Neural cell (in vitro differentiated cells): ENCODE measurements around the gene CRYBB3. TPM values are rescaled to one million over a fixed set of nuclear protein-coding genes. Genes with fewer than 3 reads are reported as not detected.

Experiments
- H2AFZ ChIP-seq: fragments of 200-600, 300-800 bp; sonication (generic), shearing (Covaris generic); 2 replicates; pipeline ENCODE4 v1.6.0; 2014; ENCODE audit warnings: low read depth, mild to moderate bottlenecking, antibody characterized with exemption, low read length, moderate library complexity
- H3F3A ChIP-seq: fragments of 200-600 bp; shearing (Covaris generic); 2 replicates; pipeline ENCODE4 v1.6.1; 2016; ENCODE audit warnings: mild to moderate bottlenecking, moderate library complexity, mixed read lengths, antibody characterized with exemption, low read length; ENCODE audit not compliant: insufficient read depth, poor library complexity, severe bottlenecking
- H3K27ac ChIP-seq: fragments of 200-600, 300-800 bp; sonication (generic), shearing (Covaris generic); 2 replicates; pipeline ENCODE4 v1.5.1; 2014; ENCODE audit warnings: mild to moderate bottlenecking, low read length, moderate library complexity
- H3K27me3 ChIP-seq: fragments of 300-800, 200-600 bp; sonication (generic), shearing (Covaris generic); 2 replicates; pipeline ENCODE4 v1.6.0; 2014; ENCODE audit warnings: mild to moderate bottlenecking, low read depth, low read length, moderate library complexity; ENCODE audit not compliant: insufficient read depth
- H3K36me3 ChIP-seq: fragments of 300-800, 200-600 bp; sonication (generic), shearing (Covaris generic); 2 replicates; pipeline ENCODE4 v1.5.1; 2014; ENCODE audit warnings: mild to moderate bottlenecking, antibody characterized with exemption, low read length, moderate library complexity; ENCODE audit not compliant: insufficient read depth
- H3K4me2 ChIP-seq: fragments of 300-800, 200-600 bp; sonication (generic), shearing (Covaris generic); 2 replicates; pipeline ENCODE4 v1.6.0; 2014; ENCODE audit warnings: mild to moderate bottlenecking, low read length
- H3K4me3 ChIP-seq: fragments of 300-800, 200-600 bp; sonication (generic), shearing (Covaris generic); 2 replicates; pipeline ENCODE4 v1.5.1; 2014; ENCODE audit warnings: mild to moderate bottlenecking, low read length, moderate library complexity
- H3K79me2 ChIP-seq: fragments of 200-600 bp; shearing (Covaris generic); replicated peaks from 2 replicates; pipeline ENCODE4 v1.6.0; 2014; ENCODE audit warnings: mild to moderate bottlenecking, low read length, moderate library complexity; ENCODE audit not compliant: insufficient read depth
- H3K9ac ChIP-seq: fragments of 300-800, 200-600 bp; sonication (generic), shearing (Covaris generic); 2 replicates; pipeline ENCODE4 v1.6.1; 2016; ENCODE audit warnings: mild to moderate bottlenecking, low read length, mixed read lengths
- H3K9me2 ChIP-seq: fragments of 200-600 bp; shearing (Covaris generic); 2 replicates; pipeline ENCODE4 v1.6.1; 2016; ENCODE audit warnings: mild to moderate bottlenecking, low read length, mixed read lengths; ENCODE audit not compliant: insufficient read depth
- H3K9me3 ChIP-seq: fragments of 200-600, 300-800 bp; sonication (generic), shearing (Covaris generic); 2 replicates; pipeline ENCODE4 v1.6.1; 2016; ENCODE audit warnings: mild to moderate bottlenecking, mixed run types, low read length, moderate library complexity, mixed read lengths
- H4K20me1 ChIP-seq: fragments of 200-600 bp; shearing (Covaris generic); 2 replicates; pipeline ENCODE4 v1.6.1; 2016; ENCODE audit warnings: mild to moderate bottlenecking, mixed run types; ENCODE audit not compliant: insufficient read depth
- EP300 ChIP-seq: fragments of 450-650 bp; conservative IDR thresholded peaks from 2 replicates; pipeline ENCODE4 v1.6.1; 2014; ENCODE audit warnings: antibody characterized with exemption, mild to moderate bottlenecking, moderate library complexity; ENCODE audit not compliant: poor library complexity, severe bottlenecking
- EZH2 ChIP-seq: fragments of 200-600, 300-800 bp; shearing (Covaris generic), sonication (generic); IDR thresholded peaks from 2 replicates; pipeline ENCODE4 v1.6.1; 2014; ENCODE audit warnings: antibody characterized with exemption, low read length, borderline replicate concordance, mild to moderate bottlenecking; ENCODE audit not compliant: insufficient read depth, poor library complexity, severe bottlenecking
- MXI1 ChIP-seq: fragments of 450-650 bp; conservative IDR thresholded peaks from 2 replicates; pipeline ENCODE4 v1.6.1; 2014; ENCODE audit warnings: antibody characterized with exemption, mild to moderate bottlenecking; ENCODE audit not compliant: poor library complexity, severe bottlenecking
- POLR2AphosphoS5 ChIP-seq: IDR thresholded peaks from 2 replicates; pipeline ENCODE4 v1.6.1; 2012
- RAD21 ChIP-seq: fragments of 450-650 bp; conservative IDR thresholded peaks from 2 replicates; pipeline ENCODE4 v1.6.1; 2014; ENCODE audit warnings: antibody characterized with exemption, mild to moderate bottlenecking, moderate library complexity
- SMC3 ChIP-seq: fragments of 450-650 bp; conservative IDR thresholded peaks from 2 replicates; pipeline ENCODE4 v1.6.1; 2014; ENCODE audit warnings: antibody characterized with exemption, mild to moderate bottlenecking, moderate library complexity; ENCODE audit not compliant: poor library complexity
- TAF1 ChIP-seq: IDR thresholded peaks from 2 replicates; pipeline ENCODE4 v1.6.1; 2012; ENCODE audit warnings: low read depth
- polyA plus RNA-seq: library from polyadenylated mRNA; depleted of rRNA; stranded (reverse); fragments of >200 nt; gene quantifications from 2 replicates; pipeline ENCODE4 v1.2.3, GENCODE V29; 2014
- TF ChIP-seq, protein P1 (sequence below): IDR thresholded peaks from 2 replicates; pipeline ENCODE4 v1.6.1; 2012; ENCODE audit warnings: borderline replicate concordance
- TF ChIP-seq, protein P2 (sequence below): fragments of 450-650 bp; IDR thresholded peaks from 2 replicates; pipeline ENCODE4 v1.5.1; 2014; ENCODE audit warnings: antibody characterized with exemption, mild to moderate bottlenecking, moderate library complexity; ENCODE audit not compliant: poor library complexity, severe bottlenecking

Gene CRYBB3
- polyA plus RNA-seq, 1 donor from 2014 or later = not detected

DNA sequence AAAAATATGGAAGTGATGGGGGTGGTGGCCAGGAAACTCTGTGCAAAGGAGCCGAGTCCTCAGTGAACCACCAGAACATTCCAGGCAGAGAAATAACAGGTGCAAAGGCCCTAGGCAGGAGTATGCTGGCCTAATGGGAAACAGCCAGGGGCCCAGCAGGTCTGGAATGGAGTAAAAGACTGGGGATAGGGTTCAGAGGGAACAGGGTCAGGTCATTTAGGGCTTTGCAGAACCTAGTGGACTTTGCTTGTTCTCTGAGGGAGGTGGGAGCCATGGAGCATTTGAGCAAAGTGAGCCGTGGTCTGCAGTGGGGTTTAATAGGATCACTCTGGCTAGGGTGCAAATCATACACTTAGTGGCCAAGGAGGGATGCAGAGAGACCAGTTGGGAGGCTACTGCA, 8.7 kb downstream of the CRYBB3 start:
- no peaks in the 10 kb centered on the region for H3K27me3 ChIP-seq
- no peak overlapping the region for H3K27ac ChIP-seq
- H3F3A ChIP-seq = no peaks in the 10 kb centered on the region
- no peaks in the 10 kb centered on the region for H3K9me2 ChIP-seq
- H3K4me3 ChIP-seq = no peak overlapping the region
- H3K9me3 ChIP-seq = no peaks in the 10 kb centered on the region
- no peaks in the 10 kb centered on the region for H3K79me2 ChIP-seq
- H3K9ac ChIP-seq = no peak overlapping the region
- no peaks in the 10 kb centered on the region for H4K20me1 ChIP-seq
- no peak overlapping the region for H2AFZ ChIP-seq
- no peak for TF ChIP-seq MXI1
- TF ChIP-seq, protein P1, sequence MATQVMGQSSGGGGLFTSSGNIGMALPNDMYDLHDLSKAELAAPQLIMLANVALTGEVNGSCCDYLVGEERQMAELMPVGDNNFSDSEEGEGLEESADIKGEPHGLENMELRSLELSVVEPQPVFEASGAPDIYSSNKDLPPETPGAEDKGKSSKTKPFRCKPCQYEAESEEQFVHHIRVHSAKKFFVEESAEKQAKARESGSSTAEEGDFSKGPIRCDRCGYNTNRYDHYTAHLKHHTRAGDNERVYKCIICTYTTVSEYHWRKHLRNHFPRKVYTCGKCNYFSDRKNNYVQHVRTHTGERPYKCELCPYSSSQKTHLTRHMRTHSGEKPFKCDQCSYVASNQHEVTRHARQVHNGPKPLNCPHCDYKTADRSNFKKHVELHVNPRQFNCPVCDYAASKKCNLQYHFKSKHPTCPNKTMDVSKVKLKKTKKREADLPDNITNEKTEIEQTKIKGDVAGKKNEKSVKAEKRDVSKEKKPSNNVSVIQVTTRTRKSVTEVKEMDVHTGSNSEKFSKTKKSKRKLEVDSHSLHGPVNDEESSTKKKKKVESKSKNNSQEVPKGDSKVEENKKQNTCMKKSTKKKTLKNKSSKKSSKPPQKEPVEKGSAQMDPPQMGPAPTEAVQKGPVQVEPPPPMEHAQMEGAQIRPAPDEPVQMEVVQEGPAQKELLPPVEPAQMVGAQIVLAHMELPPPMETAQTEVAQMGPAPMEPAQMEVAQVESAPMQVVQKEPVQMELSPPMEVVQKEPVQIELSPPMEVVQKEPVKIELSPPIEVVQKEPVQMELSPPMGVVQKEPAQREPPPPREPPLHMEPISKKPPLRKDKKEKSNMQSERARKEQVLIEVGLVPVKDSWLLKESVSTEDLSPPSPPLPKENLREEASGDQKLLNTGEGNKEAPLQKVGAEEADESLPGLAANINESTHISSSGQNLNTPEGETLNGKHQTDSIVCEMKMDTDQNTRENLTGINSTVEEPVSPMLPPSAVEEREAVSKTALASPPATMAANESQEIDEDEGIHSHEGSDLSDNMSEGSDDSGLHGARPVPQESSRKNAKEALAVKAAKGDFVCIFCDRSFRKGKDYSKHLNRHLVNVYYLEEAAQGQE = no peak
- no peak overlapping the region for H3K4me2 ChIP-seq
- H3K36me3 ChIP-seq = no peaks in the 10 kb centered on the region

DNA sequence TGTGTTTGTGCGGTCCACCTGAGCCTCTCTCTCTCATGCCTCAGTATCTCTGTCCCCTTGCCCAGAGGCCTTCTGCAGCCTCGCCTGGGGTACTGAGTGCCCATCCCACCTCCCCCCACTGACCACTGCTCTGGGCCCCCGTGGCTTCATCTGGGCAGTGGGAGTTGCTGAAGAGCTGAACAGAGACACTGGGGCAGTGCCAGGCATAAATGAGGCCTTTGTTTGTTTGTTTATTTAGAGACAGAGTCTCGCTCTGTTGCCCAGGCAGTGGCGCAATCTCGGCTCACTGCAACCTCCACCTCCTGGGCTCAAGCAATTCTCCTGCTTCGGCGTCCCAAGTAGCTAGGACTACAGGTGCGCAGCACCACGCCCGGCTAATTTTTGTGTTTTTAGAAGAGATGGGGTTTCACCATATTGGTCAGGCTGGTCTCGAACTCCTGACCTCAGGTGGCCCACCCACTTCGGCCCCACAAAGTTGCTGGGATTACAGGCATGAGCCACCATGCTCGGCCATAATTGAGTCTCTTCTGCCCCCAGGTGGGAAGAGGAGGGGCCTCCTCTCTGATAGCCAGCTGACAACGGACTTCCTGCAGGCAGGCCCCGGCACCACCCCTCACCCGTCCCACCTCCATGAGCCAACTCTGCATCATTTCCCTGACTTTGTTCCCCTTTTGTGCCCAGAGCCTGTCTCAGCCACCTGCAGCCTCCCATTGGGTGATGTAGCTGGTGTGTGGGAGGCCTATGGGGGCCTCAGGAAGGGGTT, 9.3 kb downstream of the CRYBB3 start:
- H3K9ac ChIP-seq = no peak overlapping the region
- H3K79me2 ChIP-seq = no peaks in the 10 kb centered on the region
- H2AFZ ChIP-seq = no peak overlapping the region
- no peak for TF ChIP-seq MXI1
- no peak for TF ChIP-seq EZH2
- TF ChIP-seq, protein P2, sequence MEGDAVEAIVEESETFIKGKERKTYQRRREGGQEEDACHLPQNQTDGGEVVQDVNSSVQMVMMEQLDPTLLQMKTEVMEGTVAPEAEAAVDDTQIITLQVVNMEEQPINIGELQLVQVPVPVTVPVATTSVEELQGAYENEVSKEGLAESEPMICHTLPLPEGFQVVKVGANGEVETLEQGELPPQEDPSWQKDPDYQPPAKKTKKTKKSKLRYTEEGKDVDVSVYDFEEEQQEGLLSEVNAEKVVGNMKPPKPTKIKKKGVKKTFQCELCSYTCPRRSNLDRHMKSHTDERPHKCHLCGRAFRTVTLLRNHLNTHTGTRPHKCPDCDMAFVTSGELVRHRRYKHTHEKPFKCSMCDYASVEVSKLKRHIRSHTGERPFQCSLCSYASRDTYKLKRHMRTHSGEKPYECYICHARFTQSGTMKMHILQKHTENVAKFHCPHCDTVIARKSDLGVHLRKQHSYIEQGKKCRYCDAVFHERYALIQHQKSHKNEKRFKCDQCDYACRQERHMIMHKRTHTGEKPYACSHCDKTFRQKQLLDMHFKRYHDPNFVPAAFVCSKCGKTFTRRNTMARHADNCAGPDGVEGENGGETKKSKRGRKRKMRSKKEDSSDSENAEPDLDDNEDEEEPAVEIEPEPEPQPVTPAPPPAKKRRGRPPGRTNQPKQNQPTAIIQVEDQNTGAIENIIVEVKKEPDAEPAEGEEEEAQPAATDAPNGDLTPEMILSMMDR = no peak
- TF ChIP-seq, protein P1 = no peak
- no peak for TF ChIP-seq EP300
- TF ChIP-seq TAF1 = no peak
- no peak for TF ChIP-seq SMC3
- no peak for TF ChIP-seq RAD21
- no peak for TF ChIP-seq POLR2AphosphoS5
- H3K4me2 ChIP-seq = no peak overlapping the region
- no peak overlapping the region for H3K4me3 ChIP-seq
- no peaks in the 10 kb centered on the region for H3K9me2 ChIP-seq
- no peak overlapping the region for H3K27ac ChIP-seq
- H4K20me1 ChIP-seq = no peaks in the 10 kb centered on the region
- H3F3A ChIP-seq = no peaks in the 10 kb centered on the region
- H3K9me3 ChIP-seq = no peaks in the 10 kb centered on the region
- no peaks in the 10 kb centered on the region for H3K36me3 ChIP-seq
- no peaks in the 10 kb centered on the region for H3K27me3 ChIP-seq
